Bronchial epithelial cell (primary cell): ENCODE data around the gene AHI1. TPM values are rescaled to one million over a fixed set of nuclear protein-coding genes. Genes with fewer than 3 reads are reported as not detected.

Source experiments
- DNase-seq: peaks from one replicate; pipeline ENCODE4 v3.0.0-alpha.2; 2010; ENCODE audit warnings: low read depth
- FAIRE-seq: peaks from 2 replicates; lab custom pipeline; 2011; peaks lifted over from hg19 to GRCh38; lab: Jason Lieb, UNC
- H3K27me3 ChIP-seq: 2 replicates; pipeline ENCODE4 v1.5.1; 2011; ENCODE audit warnings: low read length; ENCODE audit not compliant: control insufficient read depth, insufficient read depth
- H3K36me3 ChIP-seq: 2 replicates; pipeline ENCODE4 v1.5.1; 2011; ENCODE audit warnings: low read length; ENCODE audit not compliant: control insufficient read depth, insufficient read depth
- H3K4me3 ChIP-seq: 2 replicates; pipeline ENCODE4 v1.5.1; 2011; ENCODE audit warnings: mild to moderate bottlenecking, low read depth, low read length, control low read depth
- total RNA-seq: library from RNA; depleted of rRNA; stranded (reverse); fragments of >200 nt; gene quantifications from 2 replicates; pipeline ENCODE4 v1.2.1, GENCODE V29; 2014
- TF ChIP-seq, protein P1 (sequence below): IDR thresholded peaks from 2 replicates; pipeline ENCODE4 v1.5.1; 2011; ENCODE audit warnings: mild to moderate bottlenecking, moderate library complexity, low read length, control low read depth, inconsistent platforms; ENCODE audit not compliant: insufficient read depth, severe bottlenecking

The AHI1 gene
- total RNA-seq, 1 donor from 2014 or later = 5.5 TPM

DNA sequence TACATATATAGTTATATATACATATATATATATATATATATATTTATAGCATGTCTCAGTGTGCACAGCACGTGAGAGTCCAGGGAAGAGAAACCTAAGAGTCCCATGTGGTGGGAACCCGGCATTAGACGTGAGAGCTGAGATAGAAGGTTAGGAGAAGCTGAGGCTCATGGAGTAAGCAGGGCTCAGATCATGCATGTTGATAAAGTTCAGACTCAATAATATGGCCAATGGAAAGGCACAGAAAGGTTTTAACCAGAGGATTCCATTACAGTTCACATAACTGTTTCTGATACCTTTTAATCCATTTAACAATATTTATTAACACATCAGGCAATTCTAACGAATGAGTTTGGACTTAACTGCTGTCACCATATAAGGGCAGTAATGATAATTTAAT is 173.0 kb downstream of the AHI1 start:
- FAIRE-seq (no peak), DNase-seq (no peak)
- Histone ChIP-seq H3K36me3 (no peaks in the 10 kb centered on the region), H3K4me3 (no peak overlapping the region), H3K27me3 (no peaks in the 10 kb centered on the region)
- TF ChIP-seq, protein P1, sequence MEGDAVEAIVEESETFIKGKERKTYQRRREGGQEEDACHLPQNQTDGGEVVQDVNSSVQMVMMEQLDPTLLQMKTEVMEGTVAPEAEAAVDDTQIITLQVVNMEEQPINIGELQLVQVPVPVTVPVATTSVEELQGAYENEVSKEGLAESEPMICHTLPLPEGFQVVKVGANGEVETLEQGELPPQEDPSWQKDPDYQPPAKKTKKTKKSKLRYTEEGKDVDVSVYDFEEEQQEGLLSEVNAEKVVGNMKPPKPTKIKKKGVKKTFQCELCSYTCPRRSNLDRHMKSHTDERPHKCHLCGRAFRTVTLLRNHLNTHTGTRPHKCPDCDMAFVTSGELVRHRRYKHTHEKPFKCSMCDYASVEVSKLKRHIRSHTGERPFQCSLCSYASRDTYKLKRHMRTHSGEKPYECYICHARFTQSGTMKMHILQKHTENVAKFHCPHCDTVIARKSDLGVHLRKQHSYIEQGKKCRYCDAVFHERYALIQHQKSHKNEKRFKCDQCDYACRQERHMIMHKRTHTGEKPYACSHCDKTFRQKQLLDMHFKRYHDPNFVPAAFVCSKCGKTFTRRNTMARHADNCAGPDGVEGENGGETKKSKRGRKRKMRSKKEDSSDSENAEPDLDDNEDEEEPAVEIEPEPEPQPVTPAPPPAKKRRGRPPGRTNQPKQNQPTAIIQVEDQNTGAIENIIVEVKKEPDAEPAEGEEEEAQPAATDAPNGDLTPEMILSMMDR = no peak

DNA sequence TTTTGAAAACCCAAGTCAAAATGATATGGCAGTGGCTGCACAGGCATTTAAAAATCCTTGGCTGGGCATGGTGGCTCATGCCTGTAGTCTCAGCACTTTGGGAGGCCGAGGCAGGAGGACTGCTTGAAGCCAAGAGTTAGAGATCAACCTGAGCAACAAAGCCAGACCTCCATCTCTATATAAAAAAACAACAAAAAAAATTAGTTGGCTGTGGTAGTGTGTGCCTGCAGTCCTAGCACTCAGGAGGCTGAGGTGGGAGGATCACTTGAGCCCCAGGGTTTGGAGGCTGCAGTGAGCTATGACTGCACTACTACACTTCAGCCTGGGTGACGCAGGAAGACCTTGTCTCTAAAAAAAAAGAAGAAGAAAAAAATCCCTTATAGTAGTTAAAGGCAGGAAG is 173.6 kb downstream of the AHI1 start:
- FAIRE-seq (no peak), DNase-seq (no peak)
- no peaks in the 10 kb centered on the region for H3K27me3 ChIP-seq
- H3K4me3 ChIP-seq = no peak overlapping the region
- H3K36me3 ChIP-seq = no peaks in the 10 kb centered on the region
- TF ChIP-seq, protein P1 = no peak

GRCh38 chr6:135323202-135323668 is 174.3 kb downstream of the AHI1 start:
- TF ChIP-seq, protein P1 = no peak
- no peak overlapping the region for H3K4me3 ChIP-seq
- no peaks in the 10 kb centered on the region for H3K36me3 ChIP-seq
- no peak for DNase-seq
- no peaks in the 10 kb centered on the region for H3K27me3 ChIP-seq
- no peak for FAIRE-seq

- DNase-seq (no peak), FAIRE-seq (no peak)
- Histone ChIP-seq H3K27me3 (no peaks in the 10 kb centered on the region), H3K36me3 (no peaks in the 10 kb centered on the region), H3K4me3 (no peak overlapping the region)
- TF ChIP-seq, protein P1 = no peak
These were observed 174.9 kb downstream of the AHI1 start for GRCh38 chr6:135322427-135323201.

DNA sequence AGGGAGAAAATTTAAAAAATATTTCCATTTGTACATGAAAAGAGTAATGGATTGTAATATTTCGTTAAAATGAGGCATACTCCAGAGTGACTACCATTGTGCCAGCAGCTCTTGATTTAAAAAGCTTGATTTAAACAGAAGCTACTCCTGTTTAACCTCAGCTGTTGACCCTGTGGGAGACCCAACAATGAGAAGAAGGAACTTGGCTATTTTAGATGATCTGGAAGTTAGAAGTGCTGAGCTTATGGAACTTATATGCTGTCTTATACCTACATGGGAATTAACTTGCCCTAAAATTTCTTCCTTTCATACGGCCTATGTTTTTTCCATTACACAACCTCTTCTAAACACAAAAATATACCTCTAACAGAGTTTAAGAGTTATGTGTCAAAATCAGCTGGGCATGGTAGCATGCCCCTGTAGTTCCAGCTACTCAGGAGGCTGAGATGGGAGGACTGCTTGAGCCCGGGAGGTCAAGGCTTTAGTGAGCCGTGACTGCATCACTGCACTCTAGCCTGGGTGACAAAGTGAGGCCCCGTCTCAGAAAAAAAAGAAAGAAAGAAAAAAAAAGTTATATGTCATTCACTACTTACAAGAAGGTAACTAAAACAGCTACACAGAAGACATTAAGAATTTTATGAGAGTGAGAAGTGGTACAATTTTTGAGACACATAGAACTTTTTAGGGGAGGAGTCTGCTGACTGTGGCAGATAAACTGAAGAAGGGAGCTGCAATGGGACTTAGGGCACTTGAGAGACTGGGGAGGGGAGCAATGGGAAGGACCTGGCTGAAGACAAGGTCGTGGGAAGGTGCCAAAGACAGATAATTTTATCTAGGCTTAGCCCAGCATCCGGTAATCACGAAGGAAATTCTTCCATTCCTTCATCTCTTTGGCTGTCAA is 176.6 kb downstream of the AHI1 start:
- FAIRE-seq (no peak), DNase-seq (no peak)
- Histone ChIP-seq H3K36me3 (no peaks in the 10 kb centered on the region), H3K4me3 (no peak overlapping the region), H3K27me3 (no peaks in the 10 kb centered on the region)
- TF ChIP-seq, protein P1 = no peak
